Activated CD4-positive, alpha-beta memory T cell treated with anti-CD3 and anti-CD28 coated beads, Interleukin-2, amount 10 ng/mL, durations not matched to agents 7 days and 5 days (primary cell): ENCODE results near the gene APMAP. TPM values are rescaled to one million over a fixed set of nuclear protein-coding genes. Genes with fewer than 3 reads are reported as not detected.
"Not testable (repeated sequence)": the region's sequence is repeated elsewhere in the genome, so short reads cannot be mapped to it uniquely, and the experiment has no call there.

Experiments
- CTCF ChIA-PET: fragments of 350-600 bp; sonication (Branson Sonifier 250); formaldehyde crosslinking; loops from one replicate; lab custom pipeline; 2021; ENCODE audit warnings: antibody characterized with exemption, inconsistent platforms; lab: Charles Lee
- POLR2A ChIA-PET: fragments of 350-600 bp; sonication (Branson Sonifier 250); formaldehyde crosslinking; loops from one replicate; lab custom pipeline; 2021; ENCODE audit warnings: antibody characterized with exemption; lab: Charles Lee
- DNase-seq: peaks from one replicate; pipeline ENCODE4 v3.0.0-alpha.2; 2020
- H3K27ac Mint-ChIP-seq: one replicate; pipeline ENCODE4 v1.8.0; 2021; ENCODE audit warnings: mild to moderate bottlenecking, mixed read lengths
- H3K27me3 Mint-ChIP-seq: one replicate; pipeline ENCODE4 v1.8.0; 2021; ENCODE audit warnings: mixed read lengths
- H3K36me3 Mint-ChIP-seq: one replicate; pipeline ENCODE4 v1.8.0; 2021; ENCODE audit warnings: low read depth, mixed read lengths
- H3K4me1 Mint-ChIP-seq: one replicate; pipeline ENCODE4 v1.8.0; 2021; ENCODE audit warnings: mixed read lengths
- H3K4me3 Mint-ChIP-seq: one replicate; pipeline ENCODE4 v1.8.0; 2021; ENCODE audit warnings: mild to moderate bottlenecking, mixed read lengths
- H3K9me3 Mint-ChIP-seq: one replicate; pipeline ENCODE4 v1.8.0; 2021; ENCODE audit warnings: mixed read lengths
- total RNA-seq, 2 experiments: library from RNA; stranded (reverse); gene quantifications; one replicate each; pipeline ENCODE4 v1.2.3, GENCODE V29; 2021

APMAP gene
- total RNA-seq, 2 experiments from 2014 or later, result 44.1 to 46.5 TPM

DNA sequence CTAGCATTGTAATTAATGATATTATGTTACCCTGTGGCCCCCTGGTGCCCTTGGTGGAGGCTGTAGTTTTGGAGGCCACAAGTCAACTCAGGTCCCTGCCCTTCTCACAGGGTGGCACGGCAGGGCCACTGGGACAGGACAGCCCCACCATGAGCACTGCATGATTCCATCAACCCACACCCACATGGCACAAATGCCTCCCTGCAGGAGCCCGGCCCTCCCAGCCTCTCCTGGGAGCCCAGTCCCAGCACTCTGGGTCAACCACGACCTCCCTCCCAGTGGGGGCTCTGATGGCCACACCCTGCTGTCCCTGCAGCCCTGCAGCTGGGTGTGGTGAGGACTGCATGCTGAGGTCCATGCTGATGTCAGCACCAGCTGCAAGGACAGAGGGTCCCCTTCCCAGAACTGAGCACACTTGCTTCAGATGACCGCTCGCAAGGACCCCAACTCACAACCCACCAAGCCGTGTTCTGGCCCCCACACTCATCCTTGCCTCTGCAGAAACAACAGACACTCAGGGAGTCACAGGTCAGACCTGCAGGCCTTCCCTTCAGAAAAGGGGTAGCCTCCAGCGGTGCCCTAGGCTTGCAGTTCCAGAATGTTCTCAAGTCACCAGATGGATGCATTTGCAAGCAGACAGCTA lies 59.2 kb downstream of the APMAP start:
- no peak overlapping the region for H3K27ac Mint-ChIP-seq
- H3K4me1 Mint-ChIP-seq, result peaks cover 29% of the 10 kb centered on the region
- H3K9me3 Mint-ChIP-seq, result peaks cover 12% of the 10 kb centered on the region
- peaks cover 8% of the 10 kb centered on the region for H3K36me3 Mint-ChIP-seq
- CTCF ChIA-PET, result interaction anchor here (3.4 kb wide), 1 partner anchor 17 kb away, joined by 23 read pairs; no protein-coding TSS in a partner anchor
- peak; percentile 12 for DNase-seq
- H3K4me3 Mint-ChIP-seq, result no peak overlapping the region
- POLR2A ChIA-PET, result interaction anchor here (4.2 kb wide), 1 partner anchor 16 kb away, joined by 39 read pairs; the partner anchor contains the start of gene CST7
- H3K27me3 Mint-ChIP-seq, result no peaks in the 10 kb centered on the region

GRCh38 chr20:24931893-24932292 lies 60.7 kb downstream of the APMAP start:
- peak; percentile 14 for DNase-seq
- ChIA-PET CTCF (interaction anchor here (1.1 to 3.4 kb wide), 5 partner anchors 15 to 58 kb away, joined by 4 to 23 read pairs (median 18); partner anchors contain the start of gene CST7), POLR2A (interaction anchor here (1.4 to 4.2 kb wide), 5 partner anchors 18 to 125 kb away, joined by 4 to 39 read pairs (median 7); partner anchors contain the start of gene CST7)
- Mint-ChIP-seq H3K4me1 (peaks cover 29% of the 10 kb centered on the region), H3K27ac (peak overlapping the region; percentile 88)
- not testable (repeated sequence) for H3K4me3 Mint-ChIP-seq, H3K36me3 Mint-ChIP-seq, H3K27me3 Mint-ChIP-seq, H3K9me3 Mint-ChIP-seq

DNA sequence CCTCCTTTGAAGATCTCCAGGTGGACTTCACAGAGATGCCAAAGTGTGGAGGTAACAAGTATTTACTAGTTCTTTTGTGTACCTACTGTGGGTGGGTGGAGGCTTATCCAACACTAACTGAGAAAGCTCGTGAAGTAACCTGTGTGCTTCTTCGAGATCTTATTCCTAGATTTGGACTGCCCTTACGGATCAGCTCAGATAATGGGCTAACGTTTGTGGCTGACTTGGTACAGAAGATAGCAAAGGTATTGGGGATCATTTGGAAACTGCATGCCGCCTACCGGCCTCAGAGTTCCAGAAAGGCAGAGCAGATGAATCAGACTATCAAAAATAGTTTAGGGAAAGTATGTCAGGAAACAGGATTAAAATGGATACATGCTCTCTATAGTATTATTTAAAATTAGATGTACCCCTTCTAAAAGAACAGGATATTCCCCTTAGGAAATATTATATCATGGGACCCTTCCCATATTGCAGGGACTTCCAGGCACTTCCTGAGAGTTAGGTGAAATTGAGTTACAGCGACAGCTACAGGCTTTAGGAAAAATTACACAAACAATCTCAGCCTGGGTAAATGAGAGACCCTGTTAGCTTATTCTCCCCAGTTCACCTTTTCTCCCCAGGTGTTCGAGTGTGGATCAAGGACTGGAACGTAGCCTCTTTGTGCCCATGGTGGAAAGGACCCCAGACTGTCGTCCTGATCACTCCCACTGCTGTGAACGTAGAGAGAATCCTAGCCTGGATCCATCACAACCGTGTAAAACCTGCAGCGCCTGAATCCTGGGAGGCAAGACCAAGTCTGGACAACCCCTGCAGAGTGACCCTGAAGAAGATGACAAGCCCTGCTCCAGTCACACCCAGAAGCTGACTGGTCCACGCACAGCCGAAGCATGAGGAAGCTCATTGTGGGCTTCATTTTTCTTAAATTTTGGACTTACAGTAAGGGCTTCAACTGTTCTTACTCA lies 61.5 kb downstream of the APMAP start:
- H3K27ac Mint-ChIP-seq, result peak overlapping the region; percentile 88
- not testable (repeated sequence) for H3K27me3 Mint-ChIP-seq, H3K36me3 Mint-ChIP-seq, H3K4me3 Mint-ChIP-seq, H3K9me3 Mint-ChIP-seq
- POLR2A ChIA-PET, result interaction anchor here (0.9 to 4.2 kb wide), 7 partner anchors 19 to 128 kb away, joined by 3 to 39 read pairs (median 6); partner anchors contain the start of gene CST7
- H3K4me1 Mint-ChIP-seq, result peaks cover 29% of the 10 kb centered on the region
- CTCF ChIA-PET, result interaction anchor here (0.8 to 3.4 kb wide), 16 partner anchors 9 to 1581 kb away, joined by 3 to 23 read pairs (median 4); partner anchors contain the start of gene CST7
- DNase-seq, result peak; percentile 15

GRCh38 chr20:24929867-24930723 lies 62.5 kb downstream of the APMAP start:
- not testable (repeated sequence) for H3K27me3 Mint-ChIP-seq, H3K4me3 Mint-ChIP-seq, H3K36me3 Mint-ChIP-seq, H3K27ac Mint-ChIP-seq, H3K9me3 Mint-ChIP-seq
- ChIA-PET POLR2A (interaction anchor here (0.9 to 4.2 kb wide), 5 partner anchors 20 to 129 kb away, joined by 3 to 39 read pairs (median 6); partner anchors contain the start of gene CST7), CTCF (interaction anchor here (0.8 to 3.4 kb wide), 13 partner anchors 10 to 290 kb away, joined by 3 to 23 read pairs (median 4); partner anchors contain the start of gene CST7)
- H3K4me1 Mint-ChIP-seq, result peaks cover 29% of the 10 kb centered on the region
- DNase-seq, result peak; percentile 11

GRCh38 chr20:24929259-24929658 lies 63.3 kb downstream of the APMAP start:
- not testable (repeated sequence) for H3K27me3 Mint-ChIP-seq, H3K36me3 Mint-ChIP-seq, H3K4me3 Mint-ChIP-seq, H3K27ac Mint-ChIP-seq, H3K9me3 Mint-ChIP-seq, DNase-seq
- CTCF ChIA-PET, result interaction anchor here (3.1 kb wide), 1 partner anchor 21 kb away, joined by 18 read pairs; the partner anchor contains the start of gene CST7
- POLR2A ChIA-PET, result interaction anchor here (2.2 to 4.2 kb wide), 3 partner anchors 20 to 130 kb away, joined by 6 to 39 read pairs (median 13); partner anchors contain the start of gene CST7
- peaks cover 29% of the 10 kb centered on the region for H3K4me1 Mint-ChIP-seq

- H3K4me1 Mint-ChIP-seq, result peaks cover 12% of the 10 kb centered on the region
- H3K9me3 Mint-ChIP-seq, H3K27me3 Mint-ChIP-seq, POLR2A ChIA-PET, H3K27ac Mint-ChIP-seq, H3K4me3 Mint-ChIP-seq, H3K36me3 Mint-ChIP-seq: not testable (repeated sequence)
- peak; percentile 4 for DNase-seq
- CTCF ChIA-PET, result interaction anchor here (1.9 kb wide), 1 partner anchor 10 kb away, joined by 9 read pairs; no protein-coding TSS in a partner anchor
These were observed 71.8 kb downstream of the APMAP start for GRCh38 chr20:24920706-24921105.

- H3K36me3 Mint-ChIP-seq, H3K9me3 Mint-ChIP-seq, POLR2A ChIA-PET, H3K4me3 Mint-ChIP-seq, H3K27me3 Mint-ChIP-seq, H3K27ac Mint-ChIP-seq: not testable (repeated sequence)
- peaks cover 12% of the 10 kb centered on the region for H3K4me1 Mint-ChIP-seq
- peak; percentile 9 for DNase-seq
- CTCF ChIA-PET, result interaction anchor here (0.8 to 1.9 kb wide), 3 partner anchors 11 to 35 kb away, joined by 3 to 9 read pairs (median 5); no protein-coding TSS in a partner anchor
These were observed 72.9 kb downstream of the APMAP start for GRCh38 chr20:24919665-24920064.

GRCh38 chr20:24918579-24919566 lies 73.7 kb downstream of the APMAP start:
- Mint-ChIP-seq H3K27ac (no peak overlapping the region), H3K36me3 (no peaks in the 10 kb centered on the region), H3K27me3 (peaks cover 7% of the 10 kb centered on the region), H3K9me3 (no peaks in the 10 kb centered on the region), H3K4me3 (no peak overlapping the region), H3K4me1 (peaks cover 12% of the 10 kb centered on the region)
- DNase-seq, result peak; percentile 12
- CTCF ChIA-PET, result interaction anchor here (0.7 to 3.3 kb wide), 10 partner anchors 12 to 817 kb away, joined by 3 to 23 read pairs (median 5); no protein-coding TSS in a partner anchor
- POLR2A ChIA-PET, result no interaction called here

GRCh38 chr20:24917797-24918578 lies 74.6 kb downstream of the APMAP start:
- POLR2A ChIA-PET, result no interaction called here
- CTCF ChIA-PET, result interaction anchor here (0.6 to 3.3 kb wide), 11 partner anchors 14 to 980 kb away, joined by 3 to 23 read pairs (median 4); no protein-coding TSS in a partner anchor
- no peak overlapping the region for H3K27ac Mint-ChIP-seq
- no peaks in the 10 kb centered on the region for H3K36me3 Mint-ChIP-seq
- no peak overlapping the region for H3K4me3 Mint-ChIP-seq
- peaks cover 7% of the 10 kb centered on the region for H3K27me3 Mint-ChIP-seq
- H3K9me3 Mint-ChIP-seq, result no peaks in the 10 kb centered on the region
- peak; percentile 57 for DNase-seq
- peaks cover 12% of the 10 kb centered on the region for H3K4me1 Mint-ChIP-seq

- peaks cover 7% of the 10 kb centered on the region for H3K27me3 Mint-ChIP-seq
- CTCF ChIA-PET, result interaction anchor here (1.3 to 3.3 kb wide), 3 partner anchors 15 to 979 kb away, joined by 6 to 23 read pairs (median 6); no protein-coding TSS in a partner anchor
- H3K4me3 Mint-ChIP-seq, result no peak overlapping the region
- H3K4me1 Mint-ChIP-seq, result peaks cover 12% of the 10 kb centered on the region
- POLR2A ChIA-PET, result no interaction called here
- DNase-seq, result no peak
- no peaks in the 10 kb centered on the region for H3K36me3 Mint-ChIP-seq
- H3K27ac Mint-ChIP-seq, result no peak overlapping the region
- no peaks in the 10 kb centered on the region for H3K9me3 Mint-ChIP-seq
These were observed 75.5 kb downstream of the APMAP start for GRCh38 chr20:24917056-24917455.
